HEK293T (cell line): ENCODE measurements around the gene WDR13.

Source experiments
- CTCF ChIA-PET: fragments of 350-600 bp; formaldehyde crosslinking; extraction: SDS; loops from one replicate; lab custom pipeline; 2021; ENCODE audit warnings: antibody characterized with exemption, inconsistent platforms; lab: Yijun Ruan, JAX
- POLR2A ChIA-PET: fragments of 350-600 bp; formaldehyde crosslinking; extraction: SDS; loops from one replicate; lab custom pipeline; 2020; ENCODE audit warnings: antibody characterized with exemption, inconsistent platforms; lab: Yijun Ruan, JAX
- DNase-seq: peaks from one replicate; pipeline ENCODE4 v3.0.0; 2012; ENCODE audit warnings: mixed read lengths; ENCODE audit errors: extremely low spot score
- ARNT ChIP-seq: fragments of 450-650 bp; IDR thresholded peaks from 2 replicates; pipeline ENCODE4 v1.6.1; 2017; ENCODE audit warnings: mild to moderate bottlenecking
- BHLHE40 ChIP-seq: fragments of 450-650 bp; IDR thresholded peaks from 2 replicates; pipeline ENCODE4 v1.6.1; 2016; ENCODE audit warnings: mild to moderate bottlenecking, moderate library complexity, borderline replicate concordance
- CTBP1 ChIP-seq: fragments of 450-650 bp; IDR thresholded peaks from 2 replicates; pipeline ENCODE4 v1.6.1; 2016; ENCODE audit warnings: borderline replicate concordance
- ELF4 ChIP-seq: fragments of 450-650 bp; IDR thresholded peaks from 2 replicates; pipeline ENCODE4 v1.6.1; 2017; ENCODE audit warnings: antibody characterized with exemption
- FOXA1 ChIP-seq: fragments of 450-650 bp; IDR thresholded peaks from 2 replicates; pipeline ENCODE4 v1.6.1; 2016; ENCODE audit warnings: mild to moderate bottlenecking
- FOXK2 ChIP-seq: fragments of 450-650 bp; IDR thresholded peaks from 2 replicates; pipeline ENCODE4 v1.6.1; 2016; ENCODE audit warnings: mild to moderate bottlenecking
- FOXM1 ChIP-seq: fragments of 450-650 bp; IDR thresholded peaks from 2 replicates; pipeline ENCODE4 v1.6.1; 2017; ENCODE audit warnings: mild to moderate bottlenecking, borderline replicate concordance
- HDGF ChIP-seq: fragments of 450-650 bp; IDR thresholded peaks from 2 replicates; pipeline ENCODE4 v1.6.1; 2017; ENCODE audit warnings: antibody characterized with exemption, borderline replicate concordance
- L3MBTL2 ChIP-seq: fragments of 450-650 bp; conservative IDR thresholded peaks from 2 replicates; pipeline ENCODE4 v1.6.1; 2016; ENCODE audit warnings: mild to moderate bottlenecking
- LEF1 ChIP-seq: fragments of 450-650 bp; IDR thresholded peaks from 2 replicates; pipeline ENCODE4 v1.6.1; 2017; ENCODE audit warnings: mild to moderate bottlenecking, borderline replicate concordance
- NFRKB ChIP-seq: fragments of 450-650 bp; IDR thresholded peaks from 2 replicates; pipeline ENCODE4 v1.6.1; 2016; ENCODE audit warnings: mild to moderate bottlenecking, moderate library complexity
- SP1 ChIP-seq: fragments of 450-650 bp; IDR thresholded peaks from 2 replicates; pipeline ENCODE4 v1.6.1; 2017
- SUZ12 ChIP-seq: fragments of 450-650 bp; IDR thresholded peaks from 2 replicates; pipeline ENCODE4 v1.6.1; 2016; ENCODE audit warnings: mild to moderate bottlenecking
- TARDBP ChIP-seq: fragments of 450-650 bp; IDR thresholded peaks from 2 replicates; pipeline ENCODE4 v1.6.1; 2016
- ZNF384 ChIP-seq: fragments of 450-650 bp; IDR thresholded peaks from 2 replicates; pipeline ENCODE4 v1.6.1; 2016
- TF ChIP-seq, protein P1 (sequence below): fragments of 450-650 bp; IDR thresholded peaks from 2 replicates; pipeline ENCODE4 v1.6.1; 2016

Gene WDR13

DNA sequence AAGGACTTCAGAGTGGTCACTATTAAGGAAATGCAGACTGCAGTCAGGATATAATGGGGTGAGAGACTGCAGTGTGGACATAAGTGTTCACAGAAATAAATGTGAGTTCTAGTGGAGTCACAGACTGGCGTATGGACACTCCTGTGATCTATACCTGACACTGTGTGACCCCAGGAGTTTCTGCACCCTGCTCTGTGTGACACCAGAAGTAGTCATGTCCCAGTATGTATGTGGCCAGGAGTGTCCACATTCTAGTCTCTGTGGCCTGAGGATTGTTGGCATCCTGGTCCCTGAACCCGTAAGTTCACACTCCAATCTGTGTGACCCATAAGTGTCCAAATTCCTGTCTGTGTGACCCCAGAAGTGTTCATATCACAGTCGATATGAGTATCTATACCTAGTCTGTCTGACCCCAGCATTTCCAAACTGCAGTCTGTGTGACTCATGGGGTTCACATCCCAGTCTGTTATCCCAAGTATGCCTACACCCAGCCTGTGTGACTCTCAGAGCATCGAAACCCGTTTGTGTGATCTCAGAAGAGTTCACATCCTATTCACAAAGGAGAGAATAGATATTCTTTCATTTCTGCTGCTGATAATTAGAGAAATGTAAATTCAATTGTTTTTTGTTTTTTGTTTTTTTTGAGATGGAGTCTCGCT, 16.3 kb downstream of the WDR13 start:
- POLR2A ChIA-PET = no interaction called here
- TF ChIP-seq ELF4 = no peak
- TF ChIP-seq NFRKB = no peak
- TF ChIP-seq SP1 = no peak
- CTCF ChIA-PET = no interaction called here
- DNase-seq = no peak

GRCh38 chrX:48616576-48616975, 19.3 kb downstream of the WDR13 start:
- ChIA-PET CTCF (interaction anchor here (0.7 to 1.2 kb wide), 2 partner anchors 14 to 996 kb away, joined by 3 to 4 read pairs; no protein-coding TSS in a partner anchor), POLR2A (no interaction called here)
- no peak for TF ChIP-seq LEF1
- TF ChIP-seq SP1 = no peak
- TF ChIP-seq FOXK2 = no peak
- TF ChIP-seq FOXA1 = no peak
- no peak for TF ChIP-seq TARDBP
- TF ChIP-seq ZNF384 = no peak
- TF ChIP-seq, protein P1, sequence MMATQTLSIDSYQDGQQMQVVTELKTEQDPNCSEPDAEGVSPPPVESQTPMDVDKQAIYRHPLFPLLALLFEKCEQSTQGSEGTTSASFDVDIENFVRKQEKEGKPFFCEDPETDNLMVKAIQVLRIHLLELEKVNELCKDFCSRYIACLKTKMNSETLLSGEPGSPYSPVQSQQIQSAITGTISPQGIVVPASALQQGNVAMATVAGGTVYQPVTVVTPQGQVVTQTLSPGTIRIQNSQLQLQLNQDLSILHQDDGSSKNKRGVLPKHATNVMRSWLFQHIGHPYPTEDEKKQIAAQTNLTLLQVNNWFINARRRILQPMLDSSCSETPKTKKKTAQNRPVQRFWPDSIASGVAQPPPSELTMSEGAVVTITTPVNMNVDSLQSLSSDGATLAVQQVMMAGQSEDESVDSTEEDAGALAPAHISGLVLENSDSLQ = no peak
- no peak for TF ChIP-seq SUZ12
- no peak for TF ChIP-seq HDGF
- no peak for TF ChIP-seq L3MBTL2
- TF ChIP-seq ELF4 = no peak
- no peak for TF ChIP-seq ARNT
- TF ChIP-seq BHLHE40 = no peak
- TF ChIP-seq CTBP1 = no peak
- TF ChIP-seq FOXM1 = no peak
- DNase-seq = no peak

DNA sequence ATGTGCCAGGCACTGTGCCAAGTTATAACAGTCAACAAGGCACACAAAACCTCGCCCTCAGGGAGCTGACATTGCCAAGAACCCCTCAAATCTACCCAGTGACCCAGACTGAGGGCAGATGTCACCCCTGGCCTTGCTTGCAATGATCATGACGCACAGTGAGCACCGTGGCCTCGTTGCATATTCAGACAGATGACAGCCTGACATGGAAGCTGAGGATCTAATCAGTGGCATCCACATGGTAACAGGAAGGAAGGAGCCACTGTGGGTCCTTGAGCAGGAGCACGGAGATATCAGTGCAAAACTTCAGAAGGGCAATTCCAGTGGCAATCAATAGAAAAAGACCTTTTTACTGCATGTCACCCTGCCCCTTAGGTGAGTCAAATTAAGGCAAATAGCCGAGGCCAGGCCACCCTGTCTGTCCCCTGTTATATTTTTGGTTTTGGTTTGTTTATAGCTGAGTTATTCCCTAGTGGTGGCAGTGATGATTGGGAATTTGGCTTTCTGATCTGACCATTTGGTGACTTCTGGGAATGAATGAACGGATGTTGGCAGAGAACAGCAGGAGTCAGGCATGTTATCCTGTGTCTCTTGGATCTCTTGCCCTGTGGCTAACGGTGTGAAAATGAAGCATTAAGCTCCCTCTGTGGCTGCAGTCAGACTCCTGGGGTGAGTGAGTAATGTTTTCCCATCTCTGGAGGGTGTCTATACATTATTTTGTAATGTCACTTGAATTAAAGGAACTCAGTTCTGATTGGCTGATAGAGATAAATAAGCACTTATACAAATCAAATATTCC, 20.4 kb downstream of the WDR13 start:
- POLR2A ChIA-PET = no interaction called here
- DNase-seq = no peak
- CTCF ChIA-PET = no interaction called here
- TF ChIP-seq L3MBTL2 = no peak
- TF ChIP-seq BHLHE40 = no peak
- TF ChIP-seq FOXM1 = no peak
- no peak for TF ChIP-seq FOXA1
- no peak for TF ChIP-seq TARDBP

- CTCF ChIA-PET = no interaction called here
- POLR2A ChIA-PET = no interaction called here
- no peak for TF ChIP-seq FOXM1
- no peak for TF ChIP-seq HDGF
- TF ChIP-seq, protein P1 = no peak
- no peak for TF ChIP-seq SP1
- TF ChIP-seq FOXA1 = no peak
- TF ChIP-seq ELF4 = no peak
- no peak for TF ChIP-seq L3MBTL2
- TF ChIP-seq NFRKB = no peak
- TF ChIP-seq SUZ12 = no peak
- no peak for TF ChIP-seq LEF1
- DNase-seq = no peak
Measured at GRCh38 chrX:48626401-48627298, 29.4 kb downstream of the WDR13 start.

DNA sequence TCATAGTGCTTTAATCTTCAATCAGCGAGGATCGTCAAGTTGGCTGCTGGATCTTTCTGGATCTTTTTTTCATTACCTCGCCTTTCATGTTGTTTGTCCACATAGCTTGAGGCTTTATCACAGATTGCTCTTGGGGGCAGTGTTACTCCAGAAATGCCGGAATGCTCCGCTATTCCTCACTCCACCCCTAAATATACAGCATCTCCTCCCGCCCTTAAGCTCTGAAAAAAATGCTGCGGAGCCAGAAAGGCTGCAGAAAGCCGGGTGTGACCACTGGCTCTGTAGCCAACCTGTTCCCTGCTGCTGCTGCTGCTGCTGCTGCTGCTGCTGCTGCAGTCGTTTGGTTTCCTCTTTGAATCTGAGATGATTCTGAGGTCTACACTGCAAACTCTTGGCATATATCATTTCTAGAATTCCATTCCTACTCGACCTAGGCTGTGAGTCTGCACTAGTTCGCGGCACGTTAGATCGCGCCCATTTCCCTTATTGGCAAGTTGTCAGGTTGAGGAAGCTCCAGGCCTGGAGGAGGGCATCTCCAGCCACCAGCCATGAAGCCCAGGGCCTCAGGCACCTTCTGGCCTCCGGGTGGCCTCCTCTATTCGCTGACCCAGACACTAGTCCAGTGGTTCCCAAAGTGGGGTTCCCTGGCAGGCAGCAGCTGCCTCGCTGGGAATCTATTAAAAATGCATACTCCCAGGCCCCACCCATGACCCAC, 34.2 kb downstream of the WDR13 start:
- ChIA-PET POLR2A (interaction anchor here (1.2 kb wide), 1 partner anchor 260 kb away, joined by 3 read pairs; no protein-coding TSS in a partner anchor), CTCF (interaction anchor here (0.5 to 0.8 kb wide), 4 partner anchors 66 to 660 kb away, joined by 3 to 5 read pairs (median 3); no protein-coding TSS in a partner anchor)
- peak; percentile 100 for TF ChIP-seq ZNF384
- no peak; the same call in 1 of the 2 replicates for TF ChIP-seq L3MBTL2
- TF ChIP-seq BHLHE40 = no peak
- peak; percentile 92 for DNase-seq

DNA sequence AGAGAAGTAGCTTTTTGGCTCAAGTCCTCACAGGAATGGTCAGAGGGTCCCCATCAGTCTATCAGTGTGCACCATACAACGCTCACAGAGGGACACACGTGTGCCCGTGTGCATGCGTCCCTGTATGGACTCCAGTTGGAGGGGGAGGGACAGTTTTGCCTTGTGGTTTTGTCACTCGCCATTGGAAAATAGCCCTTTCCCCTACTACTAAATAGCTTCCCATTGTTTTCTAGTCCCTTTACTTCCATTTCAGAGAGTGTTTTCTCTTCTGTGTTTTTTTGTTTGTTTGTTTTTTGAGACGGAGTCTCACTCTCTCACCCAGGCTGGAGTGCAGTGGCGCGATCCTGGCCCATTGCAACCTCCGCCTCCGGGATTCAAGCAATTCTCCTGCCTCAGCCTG, 34.9 kb downstream of the WDR13 start:
- ChIA-PET POLR2A (interaction anchor here (0.7 kb wide), 1 partner anchor 421 kb away, joined by 3 read pairs; no protein-coding TSS in a partner anchor), CTCF (interaction anchor here (0.5 to 0.8 kb wide), 2 partner anchors 66 to 284 kb away, joined by 3 read pairs; no protein-coding TSS in a partner anchor)
- no peak for DNase-seq
- TF ChIP-seq FOXK2 (no peak), ARNT (no peak), LEF1 (no peak), NFRKB (no peak), ELF4 (no peak), TARDBP (no peak), CTBP1 (no peak), ZNF384 (no peak), L3MBTL2 (no peak), SUZ12 (no peak), SP1 (no peak), BHLHE40 (no peak), HDGF (no peak)
- TF ChIP-seq, protein P1 = no peak
